ENCODE data around the gene SIK3.

DNA sequence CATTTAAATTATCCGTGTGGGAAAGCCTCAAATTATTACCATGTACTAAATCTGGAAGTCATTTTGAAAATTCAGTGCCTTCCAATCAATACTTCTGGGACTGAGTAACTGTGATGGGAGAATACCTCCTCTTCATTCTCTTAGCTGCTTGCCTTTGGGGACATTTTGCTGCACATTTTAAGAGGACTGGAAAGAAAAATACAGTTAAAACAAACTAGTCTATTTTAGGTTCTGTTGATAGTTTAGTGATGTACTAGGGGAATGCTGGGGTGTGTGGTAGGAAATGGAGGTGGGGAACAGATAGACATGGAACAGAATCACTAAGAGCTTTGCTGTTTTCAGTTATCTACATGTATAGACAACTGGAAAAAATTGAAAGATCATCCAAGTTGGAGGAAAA is 195.1 kb downstream of the SIK3 start:
- TF ChIP-seq, protein P1, sequence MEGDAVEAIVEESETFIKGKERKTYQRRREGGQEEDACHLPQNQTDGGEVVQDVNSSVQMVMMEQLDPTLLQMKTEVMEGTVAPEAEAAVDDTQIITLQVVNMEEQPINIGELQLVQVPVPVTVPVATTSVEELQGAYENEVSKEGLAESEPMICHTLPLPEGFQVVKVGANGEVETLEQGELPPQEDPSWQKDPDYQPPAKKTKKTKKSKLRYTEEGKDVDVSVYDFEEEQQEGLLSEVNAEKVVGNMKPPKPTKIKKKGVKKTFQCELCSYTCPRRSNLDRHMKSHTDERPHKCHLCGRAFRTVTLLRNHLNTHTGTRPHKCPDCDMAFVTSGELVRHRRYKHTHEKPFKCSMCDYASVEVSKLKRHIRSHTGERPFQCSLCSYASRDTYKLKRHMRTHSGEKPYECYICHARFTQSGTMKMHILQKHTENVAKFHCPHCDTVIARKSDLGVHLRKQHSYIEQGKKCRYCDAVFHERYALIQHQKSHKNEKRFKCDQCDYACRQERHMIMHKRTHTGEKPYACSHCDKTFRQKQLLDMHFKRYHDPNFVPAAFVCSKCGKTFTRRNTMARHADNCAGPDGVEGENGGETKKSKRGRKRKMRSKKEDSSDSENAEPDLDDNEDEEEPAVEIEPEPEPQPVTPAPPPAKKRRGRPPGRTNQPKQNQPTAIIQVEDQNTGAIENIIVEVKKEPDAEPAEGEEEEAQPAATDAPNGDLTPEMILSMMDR (IDR thresholded peaks at IDR 0.05; ENCODE audit: low read length) = no peak
- TF ChIP-seq EZH2phosphoT487 (IDR thresholded peaks at IDR 0.05; ENCODE audit: low read length) (no peak), EZH2 (optimal IDR thresholded peaks at IDR 0.05; ENCODE audit: low read depth, low read length) (no peak)

Measured in MM.1S (cell line).